HG02970 (cell line): ENCODE data around the gene IRX6.

Source experiments
- ATAC-seq: cut with Tn5 transposase; IDR thresholded peaks from one replicate; pipeline ENCODE4 v1.9.1; 2021; ENCODE audit warnings: mild to moderate bottlenecking, moderate library complexity, moderate number of reproducible peaks; ENCODE audit not compliant: unreplicated experiment, low FRiP score

The IRX6 gene

GRCh38 chr16:55359946-55360345, 35.9 kb downstream of the IRX6 start:
- ATAC-seq = no peak

- ATAC-seq = no peak
Measured at GRCh38 chr16:55364811-55365210, 40.8 kb downstream of the IRX6 start.

GRCh38 chr16:55367301-55367811, 43.4 kb downstream of the IRX6 start:
- no peak for ATAC-seq

GRCh38 chr16:55367866-55368603, 44.0 kb downstream of the IRX6 start:
- no peak for ATAC-seq

- no peak for ATAC-seq
Measured at GRCh38 chr16:55369151-55369550, 45.1 kb downstream of the IRX6 start.

GRCh38 chr16:55370762-55371482, 46.9 kb downstream of the IRX6 start:
- ATAC-seq = no peak

- ATAC-seq = no peak
Measured at GRCh38 chr16:55372792-55373488, 48.9 kb downstream of the IRX6 start.

- ATAC-seq = no peak
Measured at GRCh38 chr16:55373489-55373832, 49.5 kb downstream of the IRX6 start.

- no peak for ATAC-seq
Measured at GRCh38 chr16:55376045-55376444, 52.0 kb downstream of the IRX6 start.

- ATAC-seq = no peak
Measured at GRCh38 chr16:55376567-55377167, 52.7 kb downstream of the IRX6 start.

GRCh38 chr16:55377840-55378239, 53.8 kb downstream of the IRX6 start:
- no peak for ATAC-seq

- no peak for ATAC-seq
Measured at GRCh38 chr16:55378616-55379015, 54.6 kb downstream of the IRX6 start.

- ATAC-seq = no peak
Measured at GRCh38 chr16:55379371-55379770, 55.4 kb downstream of the IRX6 start.

GRCh38 chr16:55379876-55380390, 55.9 kb downstream of the IRX6 start:
- ATAC-seq = no peak
